Loucy (cell line): Measurements from ENCODE around the gene POLR1H.

Source experiments
- H2AFZ ChIP-seq: fragments of 200-600 bp; sonication (generic); 2 replicates; pipeline ENCODE4 v1.6.0; 2016; ENCODE audit warnings: antibody characterized with exemption, mild to moderate bottlenecking, low read length, moderate library complexity
- H3F3A ChIP-seq: fragments of 200-600 bp; 2 replicates; pipeline ENCODE4 v1.6.0; 2016; ENCODE audit warnings: antibody characterized with exemption, low read depth, mild to moderate bottlenecking
- H3K27me3 ChIP-seq: fragments of 200-600 bp; sonication (generic); 2 replicates; pipeline ENCODE4 v1.6.1; 2014; ENCODE audit warnings: low read length, mild to moderate bottlenecking; ENCODE audit not compliant: insufficient read depth, poor library complexity, severe bottlenecking
- H3K36me3 ChIP-seq: fragments of 200-600 bp; sonication (generic); 2 replicates; pipeline ENCODE4 v1.6.1; 2016; ENCODE audit warnings: low read length; ENCODE audit not compliant: insufficient read depth
- H3K4me1 ChIP-seq: fragments of 200-600 bp; sonication (generic); 2 replicates; pipeline ENCODE4 v1.5.1; 2014; ENCODE audit warnings: low read length, mild to moderate bottlenecking; ENCODE audit not compliant: insufficient read depth, poor library complexity, severe bottlenecking
- H3K4me2 ChIP-seq: fragments of 200-600 bp; sonication (generic); 2 replicates; pipeline ENCODE4 v1.6.0; 2014; ENCODE audit warnings: antibody characterized with exemption, low read length, low read depth, mild to moderate bottlenecking; ENCODE audit not compliant: poor library complexity, severe bottlenecking
- H3K4me3 ChIP-seq: fragments of 200-600 bp; sonication (generic); 2 replicates; pipeline ENCODE4 v1.5.1; 2014; ENCODE audit warnings: low read length, mild to moderate bottlenecking, mixed read lengths; ENCODE audit not compliant: poor library complexity, severe bottlenecking
- H3K79me2 ChIP-seq: fragments of 200-600 bp; sonication (generic); 2 replicates; pipeline ENCODE4 v1.6.1; 2014; ENCODE audit warnings: low read length; ENCODE audit not compliant: insufficient read depth
- H3K9ac ChIP-seq: fragments of 200-600 bp; sonication (generic); 2 replicates; pipeline ENCODE4 v1.6.0; 2014; ENCODE audit warnings: mild to moderate bottlenecking, low read depth, low read length, moderate library complexity; ENCODE audit not compliant: poor library complexity, severe bottlenecking
- H3K9me2 ChIP-seq: fragments of 200-600 bp; sonication (generic); replicated peaks from 2 replicates; pipeline ENCODE4 v1.6.1; 2016; ENCODE audit warnings: low read depth, low read length, mixed read lengths
- H3K9me3 ChIP-seq: fragments of 200-600 bp; sonication (generic); 2 replicates; pipeline ENCODE4 v1.6.1; 2014; ENCODE audit warnings: mild to moderate bottlenecking, antibody characterized with exemption, low read length, low read depth; ENCODE audit not compliant: insufficient read depth
- H4K20me1 ChIP-seq: fragments of 200-600 bp; sonication (generic); 2 replicates; pipeline ENCODE4 v1.6.0; 2014; ENCODE audit warnings: antibody characterized with exemption, low read length, mild to moderate bottlenecking; ENCODE audit not compliant: insufficient read depth, poor library complexity, severe bottlenecking
- CTCF ChIP-seq: fragments of 200-600 bp; sonication (generic); conservative IDR thresholded peaks from 2 replicates; pipeline ENCODE4 v1.5.1; 2014; ENCODE audit warnings: mild to moderate bottlenecking, antibody characterized with exemption, low read length
- EZH2phosphoT487 ChIP-seq: fragments of 200-600 bp; IDR thresholded peaks from 2 replicates; pipeline ENCODE4 v1.6.1; 2018; ENCODE audit warnings: antibody characterized with exemption, mild to moderate bottlenecking, moderate library complexity, borderline replicate concordance

The POLR1H gene

GRCh38 chr6:30093951-30094661 lies 33.0 kb downstream of the POLR1H start:
- Histone ChIP-seq H3K9me3 (no peaks in the 10 kb centered on the region), H3F3A (no peaks in the 10 kb centered on the region), H4K20me1 (no peaks in the 10 kb centered on the region), H3K9me2 (no peaks in the 10 kb centered on the region), H3K79me2 (no peaks in the 10 kb centered on the region), H3K4me1 (peaks cover 13% of the 10 kb centered on the region), H3K9ac (no peak overlapping the region), H3K36me3 (no peaks in the 10 kb centered on the region), H2AFZ (no peak overlapping the region), H3K27me3 (no peaks in the 10 kb centered on the region), H3K4me3 (no peak overlapping the region), H3K4me2 (no peak overlapping the region)
- TF ChIP-seq CTCF, result no peak
- TF ChIP-seq EZH2phosphoT487, result no peak

- Histone ChIP-seq H3K9me2 (no peaks in the 10 kb centered on the region), H3K9me3 (no peaks in the 10 kb centered on the region), H3K36me3 (no peaks in the 10 kb centered on the region), H4K20me1 (no peaks in the 10 kb centered on the region), H3K4me1 (peaks cover 19% of the 10 kb centered on the region), H3K4me2 (no peak overlapping the region), H3K79me2 (no peaks in the 10 kb centered on the region), H3K27me3 (no peaks in the 10 kb centered on the region), H3F3A (no peaks in the 10 kb centered on the region), H3K4me3 (no peak overlapping the region), H2AFZ (no peak overlapping the region), H3K9ac (no peak overlapping the region)
- no peak for TF ChIP-seq CTCF
- no peak for TF ChIP-seq EZH2phosphoT487
Observed at GRCh38 chr6:30096829-30097228, 35.8 kb downstream of the POLR1H start.

DNA sequence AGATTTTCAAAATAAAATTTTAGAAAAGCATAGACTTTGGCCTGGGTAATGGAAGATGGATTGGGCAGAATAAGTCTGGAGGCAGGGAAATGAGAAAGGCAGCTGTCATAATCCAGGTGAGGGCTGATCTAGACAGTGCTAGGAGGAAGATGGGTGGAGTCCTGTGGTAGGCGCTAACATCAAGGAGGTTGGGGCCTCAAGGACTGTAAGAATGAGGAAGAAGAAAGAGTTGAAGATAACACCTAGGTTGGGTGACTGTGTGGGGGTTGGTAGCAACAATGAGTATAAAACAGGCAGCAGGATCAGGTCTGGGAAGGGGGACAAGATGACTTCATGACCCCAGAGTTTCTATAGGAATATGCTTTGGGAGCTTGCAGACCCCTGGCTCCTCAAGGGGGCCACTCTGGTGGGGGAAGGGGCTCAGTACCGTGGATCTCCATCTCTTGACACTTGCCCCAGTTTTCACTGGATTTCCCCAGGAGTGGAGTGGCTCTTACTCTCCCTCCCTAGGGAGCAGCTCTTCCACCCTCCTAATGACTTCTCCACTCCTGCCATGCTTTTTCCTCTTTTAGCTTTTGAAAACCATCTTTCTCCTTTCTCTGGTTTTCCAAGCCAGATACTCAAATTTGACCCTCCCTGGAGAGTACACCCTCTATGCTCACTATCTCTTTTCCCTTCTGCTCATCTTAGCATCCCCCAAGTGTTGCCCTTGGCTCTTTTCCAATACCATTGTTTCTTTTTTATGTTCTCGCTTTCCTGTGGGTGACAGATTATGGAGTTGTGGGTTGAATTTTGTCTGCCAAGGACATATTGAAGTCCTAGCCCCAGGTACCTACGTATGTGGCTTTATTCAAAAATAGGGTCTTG lies 37.1 kb downstream of the POLR1H start:
- H3K9me2 ChIP-seq, result no peaks in the 10 kb centered on the region
- peaks cover 25% of the 10 kb centered on the region for H3K4me1 ChIP-seq
- H3K4me2 ChIP-seq, result no peak overlapping the region
- no peaks in the 10 kb centered on the region for H3K9me3 ChIP-seq
- H3K27me3 ChIP-seq, result no peaks in the 10 kb centered on the region
- no peaks in the 10 kb centered on the region for H3K79me2 ChIP-seq
- no peak overlapping the region for H2AFZ ChIP-seq
- H3K9ac ChIP-seq, result no peak overlapping the region
- no peaks in the 10 kb centered on the region for H4K20me1 ChIP-seq
- H3K36me3 ChIP-seq, result no peaks in the 10 kb centered on the region
- H3K4me3 ChIP-seq, result no peak overlapping the region
- TF ChIP-seq CTCF (no peak), EZH2phosphoT487 (no peak)
- H3F3A ChIP-seq, result no peaks in the 10 kb centered on the region
